ENCODE results near the gene NSUN3. TPM values are rescaled to one million over a fixed set of nuclear protein-coding genes. Genes with fewer than 3 reads are reported as not detected.

The NSUN3 gene
- total RNA-seq, 1 experiment from 2014 or later: 18.8 TPM

GRCh38 chr3:94061297-94061696, 1.6 kb upstream of the NSUN3 start:
- ChIA-PET CTCF (no interaction called here), POLR2A (ENCODE audit: unreplicated experiment) (no interaction called here)
- DNase-seq: peak in 1 of 2 experiments; percentile 25
- intact Hi-C loops (cut with micrococcal nuclease; ENCODE audit: unreplicated experiment): loop anchor here (10.0 kb wide), 1 partner anchor 206 kb away; no protein-coding TSS in a partner anchor
- Histone ChIP-seq H3K9me3 (ENCODE audit: insufficient read depth, low read depth) (no peaks in the 10 kb centered on the region), H3K4me2 (no peak overlapping the region), H3K4me3 (no peak overlapping the region), H3K36me3 (ENCODE audit: low read depth) (no peaks in the 10 kb centered on the region), H3K4me1 (replicated peaks; ENCODE audit: insufficient read depth) (peaks cover 19% of the 10 kb centered on the region), H4K20me1 (ENCODE audit: insufficient read depth) (no peaks in the 10 kb centered on the region), H3K27me3 (ENCODE audit: insufficient read depth, low read depth) (no peaks in the 10 kb centered on the region), H3K79me2 (ENCODE audit: low read depth) (peaks cover 27% of the 10 kb centered on the region), H3K27ac (no peak overlapping the region), H3K9me2 (ENCODE audit: insufficient read depth) (no peaks in the 10 kb centered on the region), H3F3A (ENCODE audit: insufficient read depth, low read depth) (peaks cover 22% of the 10 kb centered on the region; the same call in 1 of the 2 replicates), H2AFZ (no peak overlapping the region)
- TSS peak; percentile 4 for BruUV-seq (replicated peaks)
- TF ChIP-seq CTCF (conservative IDR thresholded peaks at IDR 0.05): no peak

GRCh38 chr3:94063496-94064119, 747 bp downstream of the NSUN3 start:
- no peak for DNase-seq
- no TSS peak for BruUV-seq (replicated peaks)

GRCh38 chr3:94064243-94064860, 1.5 kb downstream of the NSUN3 start:
- intact Hi-C loops (cut with micrococcal nuclease; ENCODE audit: unreplicated experiment): loop anchor here (10.0 kb wide), 1 partner anchor 210 kb away; no protein-coding TSS in a partner anchor
- Histone ChIP-seq H3F3A (ENCODE audit: insufficient read depth, low read depth) (peaks cover 23% of the 10 kb centered on the region; the same call in 1 of the 2 replicates), H3K9me2 (ENCODE audit: insufficient read depth) (no peaks in the 10 kb centered on the region), H3K27ac (no peak overlapping the region; the same call in 1 of the 2 replicates), H3K27me3 (ENCODE audit: insufficient read depth, low read depth) (no peaks in the 10 kb centered on the region), H3K79me2 (ENCODE audit: low read depth) (peaks cover 27% of the 10 kb centered on the region), H3K4me3 (peak overlapping the region; percentile 79), H2AFZ (peak overlapping the region; percentile 92; the same call in 1 of the 2 replicates), H3K4me1 (replicated peaks; ENCODE audit: insufficient read depth) (peaks cover 19% of the 10 kb centered on the region), H4K20me1 (ENCODE audit: insufficient read depth) (no peaks in the 10 kb centered on the region), H3K4me2 (peak overlapping the region; percentile 88), H3K9me3 (ENCODE audit: insufficient read depth, low read depth) (no peaks in the 10 kb centered on the region), H3K36me3 (ENCODE audit: low read depth) (no peaks in the 10 kb centered on the region)
- CTCF ChIA-PET: no interaction called here
- no TSS peak for BruUV-seq (replicated peaks)
- POLR2A ChIA-PET (ENCODE audit: unreplicated experiment): interaction anchor here (0.6 kb wide), 1 partner anchor 38 kb away, joined by 6 read pairs; no protein-coding TSS in a partner anchor
- TF ChIP-seq EZH2 (IDR thresholded peaks at IDR 0.05; ENCODE audit: low read depth): no peak
- TF ChIP-seq CTCF (conservative IDR thresholded peaks at IDR 0.05): no peak
- DNase-seq: peak in 1 of 2 experiments; percentile 18

More at GRCh38 chr3:94063496-94064119, 747 bp downstream of the NSUN3 start:
- no peaks in the 10 kb centered on the region for H4K20me1 ChIP-seq (ENCODE audit: insufficient read depth)
- no peaks in the 10 kb centered on the region for H3K9me3 ChIP-seq (ENCODE audit: insufficient read depth, low read depth)
- H3K36me3 ChIP-seq (ENCODE audit: low read depth): no peaks in the 10 kb centered on the region
- POLR2A ChIA-PET (ENCODE audit: unreplicated experiment): interaction anchor here (0.6 to 0.7 kb wide), 3 partner anchors 26 to 37 kb away, joined by 4 to 7 read pairs (median 6); no protein-coding TSS in a partner anchor
- H3K27me3 ChIP-seq (ENCODE audit: insufficient read depth, low read depth): no peaks in the 10 kb centered on the region
- TF ChIP-seq EZH2 (IDR thresholded peaks at IDR 0.05; ENCODE audit: low read depth) (no peak), CTCF (conservative IDR thresholded peaks at IDR 0.05) (no peak)
- peak overlapping the region; percentile 92 for H2AFZ ChIP-seq
- intact Hi-C loops (cut with micrococcal nuclease; ENCODE audit: unreplicated experiment): loop anchor here (1.0 to 10.0 kb wide), 3 partner anchors 35 to 209 kb away; partner anchors contain the start of genes ARL13B and STX19
- H3K27ac ChIP-seq: peak overlapping the region; percentile 93
- H3K9me2 ChIP-seq (ENCODE audit: insufficient read depth): no peaks in the 10 kb centered on the region
- peaks cover 19% of the 10 kb centered on the region for H3K4me1 ChIP-seq (replicated peaks; ENCODE audit: insufficient read depth)
- peak overlapping the region; percentile 79 for H3K4me3 ChIP-seq
- CTCF ChIA-PET: interaction anchor here (0.7 to 1.3 kb wide), 3 partner anchors 26 to 186 kb away, joined by 4 to 5 read pairs (median 5); no protein-coding TSS in a partner anchor
- H3F3A ChIP-seq (ENCODE audit: insufficient read depth, low read depth): peaks cover 23% of the 10 kb centered on the region; the same call in 1 of the 2 replicates
- H3K79me2 ChIP-seq (ENCODE audit: low read depth): peaks cover 27% of the 10 kb centered on the region
- peak overlapping the region; percentile 88 for H3K4me2 ChIP-seq
